GM21447 (cell line): ENCODE measurements around the gene UNC93A.
"Not testable (repeated sequence)": the region's sequence is repeated elsewhere in the genome, so short reads cannot be mapped to it uniquely, and the experiment has no call there.

ENCODE experiments used
- ATAC-seq: cut with Tn5 transposase; IDR thresholded peaks from one replicate; pipeline ENCODE4 v1.9.1; 2021; ENCODE audit not compliant: unreplicated experiment

UNC93A gene

DNA sequence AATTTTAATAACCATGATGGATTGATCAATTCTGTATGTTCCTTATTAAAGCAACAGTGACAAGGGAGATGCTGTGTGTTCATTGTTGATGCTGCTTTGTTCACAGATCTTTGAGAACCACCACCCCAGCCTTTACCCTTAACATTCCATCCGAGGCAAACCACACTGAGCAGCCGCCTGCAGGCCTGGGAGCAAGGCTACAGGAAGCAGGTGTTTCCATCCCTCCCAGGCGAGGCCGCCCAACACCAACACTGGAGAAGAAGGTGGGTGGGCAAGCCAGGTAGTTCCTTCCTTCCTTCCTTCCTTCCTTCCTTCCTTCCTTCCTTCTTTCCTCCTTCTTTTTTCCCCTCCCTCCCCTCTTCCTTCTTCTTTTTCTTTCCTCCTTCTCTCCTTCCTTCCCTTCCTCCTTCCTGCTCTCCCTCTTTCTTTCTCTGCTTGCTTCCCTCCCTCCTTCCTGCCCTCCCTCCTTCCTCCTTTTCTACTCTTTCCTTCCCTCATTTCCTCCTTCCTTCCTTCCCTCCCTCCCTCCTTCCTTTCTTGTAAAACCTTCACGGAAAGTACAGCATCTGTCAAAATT is 47.5 kb downstream of the UNC93A start:
- no peak for ATAC-seq

DNA sequence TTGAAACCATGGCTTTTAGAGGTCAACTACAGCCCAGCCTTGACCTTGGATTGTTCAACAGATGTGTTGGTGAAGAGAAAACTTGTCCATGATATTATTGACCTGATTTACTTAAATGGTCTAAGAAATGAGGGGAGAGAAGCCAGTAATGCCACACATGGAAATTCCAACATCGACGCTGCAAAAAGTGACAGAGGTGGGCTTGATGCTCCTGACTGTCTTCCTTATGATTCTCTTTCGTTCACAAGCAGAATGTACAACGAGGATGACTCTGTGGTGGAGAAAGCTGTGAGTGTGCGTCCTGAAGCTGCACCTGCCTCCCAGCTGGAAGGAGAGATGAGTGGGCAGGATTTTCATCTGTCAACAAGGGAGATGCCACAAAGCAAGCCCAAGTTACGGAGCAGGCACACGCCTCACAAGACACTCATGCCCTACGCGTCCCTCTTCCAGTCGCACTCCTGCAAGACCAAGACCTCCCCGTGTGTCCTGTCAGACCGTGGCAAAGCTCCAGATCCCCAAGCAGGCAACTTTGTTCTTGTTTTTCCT is 50.0 kb downstream of the UNC93A start:
- ATAC-seq: no peak

DNA sequence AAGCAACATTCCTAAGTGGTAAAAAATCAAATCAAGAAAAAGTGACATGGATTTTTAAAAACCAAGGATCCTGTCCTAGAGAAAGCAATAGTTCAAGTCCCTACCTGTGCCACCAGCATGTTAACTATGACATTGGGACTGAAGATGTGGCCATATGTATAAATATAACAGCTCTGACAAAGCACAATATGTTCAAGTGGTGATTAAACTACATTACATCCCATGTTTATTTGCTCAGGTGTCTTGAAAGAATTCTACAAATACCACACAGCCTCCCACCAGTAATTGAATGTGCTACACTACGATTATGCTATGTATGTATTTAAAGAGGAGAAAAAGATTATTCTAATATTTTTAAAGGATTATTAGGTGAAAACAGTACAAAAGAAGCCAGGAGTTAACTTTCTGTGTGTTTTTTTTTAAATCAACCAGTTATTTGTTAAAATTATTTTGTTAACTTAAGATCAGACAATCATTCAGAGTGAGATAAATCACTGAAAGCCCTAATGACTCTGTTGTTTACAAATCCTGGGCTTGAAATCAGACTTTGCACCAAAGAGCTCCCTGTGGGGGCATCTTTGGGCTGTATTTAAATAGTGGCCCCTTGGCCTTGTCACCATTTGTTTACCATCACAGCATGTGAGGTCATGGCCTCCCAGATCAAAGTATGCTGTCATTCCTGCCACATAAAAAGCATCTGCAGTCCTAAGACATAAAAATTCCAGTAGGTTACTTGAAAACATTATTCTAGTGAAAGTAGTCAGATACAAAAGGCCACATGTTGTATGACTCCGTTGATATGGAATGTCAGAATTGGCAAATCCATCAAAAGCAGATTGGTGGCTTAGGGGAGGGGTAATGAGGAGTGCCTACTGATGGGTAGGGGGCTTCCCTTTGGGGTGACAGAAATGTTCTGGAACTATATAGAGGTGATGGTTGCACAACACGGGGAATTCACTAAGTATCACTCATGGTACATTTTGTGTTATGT is 50.8 kb downstream of the UNC93A start:
- ATAC-seq: no peak

GRCh38 chr6:167342879-167343610 is 51.9 kb downstream of the UNC93A start:
- ATAC-seq: no peak

GRCh38 chr6:167345348-167345747 is 54.2 kb downstream of the UNC93A start:
- ATAC-seq: no peak

- no peak for ATAC-seq
These were observed 54.8 kb downstream of the UNC93A start for GRCh38 chr6:167345960-167346359.

DNA sequence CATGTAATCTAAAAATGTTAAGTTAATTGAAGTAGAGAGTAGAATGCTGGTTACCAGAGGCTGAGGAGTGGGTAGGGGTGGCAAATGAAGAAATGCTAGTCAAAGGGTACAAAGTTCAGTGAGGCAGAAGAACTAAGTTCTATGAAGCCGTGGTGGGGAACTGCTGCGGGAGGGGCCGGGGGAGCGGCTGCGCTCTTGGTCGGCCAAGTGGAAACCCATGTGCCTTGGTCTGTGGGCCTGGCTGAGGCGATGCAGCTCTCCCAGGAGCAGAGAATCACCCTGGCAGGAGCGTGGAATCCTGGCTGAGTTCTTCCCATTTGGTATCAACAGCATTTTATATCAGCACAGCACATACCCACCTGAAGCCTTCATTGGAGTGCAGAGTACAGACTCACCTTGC is 56.1 kb downstream of the UNC93A start:
- ATAC-seq: no peak

DNA sequence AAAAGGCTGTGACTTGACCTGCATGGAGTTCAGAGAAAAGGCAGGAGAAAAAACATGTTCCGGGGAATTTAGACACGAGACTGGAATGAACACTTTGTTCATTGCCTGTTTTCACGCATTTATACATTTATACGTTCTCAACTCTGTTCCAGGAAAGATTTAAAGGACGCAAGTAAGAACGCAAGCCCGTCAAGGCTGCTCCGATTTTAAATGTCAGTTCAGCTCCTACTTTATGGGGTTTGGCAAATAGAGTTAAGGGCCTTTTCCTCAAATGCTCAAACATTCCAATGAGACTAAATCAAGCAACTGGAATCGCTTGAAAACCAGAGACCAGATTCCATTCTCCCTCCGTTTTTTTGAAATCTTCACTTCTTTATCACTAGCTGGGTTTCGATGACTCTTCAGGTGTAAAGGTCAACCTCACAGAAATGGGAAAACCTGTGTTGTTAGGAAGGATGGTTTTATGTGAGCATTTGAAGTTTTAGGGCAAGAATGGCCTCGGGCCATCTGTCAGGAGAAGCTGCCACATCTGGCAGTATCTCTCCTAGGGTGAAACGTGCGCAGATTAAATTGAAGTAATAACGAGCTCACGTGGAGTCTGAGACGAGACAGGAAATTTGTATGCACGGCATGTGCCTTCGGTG is 58.6 kb downstream of the UNC93A start:
- ATAC-seq: no peak

DNA sequence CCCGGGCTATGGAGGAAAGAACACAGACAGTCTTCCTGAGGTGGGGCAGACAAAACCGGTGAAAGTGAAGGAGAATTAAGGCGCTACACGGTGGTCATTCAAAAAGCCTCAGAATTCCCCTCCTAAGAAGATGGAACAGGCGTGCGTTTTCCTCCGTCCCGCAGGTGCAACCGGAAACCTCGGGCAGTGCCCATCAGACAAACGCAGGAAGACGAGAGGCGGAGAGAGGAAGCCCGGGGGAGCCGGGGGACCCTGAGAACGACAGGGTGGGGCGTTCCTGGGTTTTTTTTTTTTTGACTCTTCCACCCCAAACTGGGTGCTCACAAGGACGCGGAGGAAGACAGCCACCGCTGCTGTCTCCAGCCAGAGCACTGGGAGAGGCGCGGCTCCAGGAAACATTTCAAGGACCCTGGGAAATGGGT is 59.2 kb downstream of the UNC93A start:
- ATAC-seq: no peak

DNA sequence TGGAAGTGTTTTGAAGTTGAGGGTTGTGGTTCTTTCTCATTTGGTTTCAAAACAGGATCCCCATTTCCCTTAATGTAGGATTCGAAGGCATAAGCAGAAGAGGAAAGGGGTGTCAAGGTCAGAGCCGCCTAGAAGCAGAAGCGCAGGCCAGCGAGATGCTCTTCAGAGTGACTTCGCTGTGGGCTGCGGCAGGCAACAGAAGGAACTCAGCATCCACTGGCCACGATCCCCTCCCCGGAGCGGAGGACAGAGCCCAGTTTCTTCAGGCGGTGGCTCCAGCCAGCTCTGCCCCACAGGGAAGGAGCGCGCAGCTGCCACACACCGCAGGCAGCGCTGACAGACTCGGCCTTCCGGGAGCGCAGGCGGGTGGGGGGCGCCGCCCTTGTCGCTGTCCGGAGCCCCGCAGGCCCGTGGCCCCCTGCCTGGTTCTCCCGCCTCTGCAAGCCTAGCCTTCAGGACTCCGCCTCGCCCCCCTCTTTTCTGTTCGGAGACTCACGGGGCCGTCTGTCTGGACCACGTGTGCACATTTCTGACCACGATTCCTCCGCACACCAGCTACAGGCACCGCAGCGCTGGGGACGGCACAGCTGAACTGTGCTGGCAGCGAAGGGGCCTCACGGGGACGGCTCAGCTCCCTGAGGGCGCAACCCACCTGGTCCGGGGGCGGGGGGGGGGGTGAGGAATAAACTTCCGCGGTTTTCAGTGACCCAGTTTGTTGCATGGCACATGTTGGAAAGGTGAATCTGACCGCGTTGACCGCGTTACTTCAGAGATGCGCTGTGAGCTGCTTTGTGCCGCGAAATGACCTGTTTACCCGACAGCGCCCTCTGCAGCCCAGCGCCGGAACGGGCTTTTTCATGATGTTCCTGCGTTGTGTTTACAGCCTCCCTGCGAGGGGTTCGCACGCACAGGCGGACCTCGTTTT is 59.9 kb downstream of the UNC93A start:
- ATAC-seq: peak; percentile 74

DNA sequence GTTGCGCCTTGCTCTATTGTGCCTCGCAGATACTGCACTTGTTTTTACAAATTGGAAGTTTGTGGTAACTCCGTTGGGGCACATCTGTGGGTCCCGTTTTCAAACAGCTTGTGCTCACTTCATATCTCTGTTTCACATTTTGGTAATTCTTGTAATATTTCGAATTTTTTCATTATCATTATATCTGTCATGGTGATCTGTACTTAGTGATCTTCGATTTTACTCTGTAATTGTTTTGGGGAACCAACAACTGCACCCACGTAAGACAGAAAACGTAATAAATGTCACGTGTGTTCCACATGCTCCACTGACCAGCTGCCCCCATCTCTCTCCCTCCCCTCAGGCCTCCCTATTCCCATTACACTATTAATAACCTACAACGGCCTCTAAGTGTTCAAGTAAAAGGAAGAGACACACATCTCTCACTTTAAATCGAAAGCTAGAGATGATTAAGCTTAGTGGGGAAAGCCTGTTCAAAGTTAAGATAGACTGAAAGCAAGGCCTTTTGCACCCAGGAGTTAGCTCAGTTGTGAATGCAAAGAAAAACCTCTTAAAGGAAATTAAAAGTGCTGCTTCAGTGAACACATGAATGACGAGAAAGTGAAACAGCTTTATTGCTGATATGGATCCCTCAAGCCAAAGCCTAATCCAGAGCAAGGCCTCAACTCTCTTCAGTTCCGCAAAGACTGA is 60.7 kb downstream of the UNC93A start:
- no peak for ATAC-seq

- no peak for ATAC-seq
These were observed 65.8 kb downstream of the UNC93A start for GRCh38 chr6:167356874-167357273.

DNA sequence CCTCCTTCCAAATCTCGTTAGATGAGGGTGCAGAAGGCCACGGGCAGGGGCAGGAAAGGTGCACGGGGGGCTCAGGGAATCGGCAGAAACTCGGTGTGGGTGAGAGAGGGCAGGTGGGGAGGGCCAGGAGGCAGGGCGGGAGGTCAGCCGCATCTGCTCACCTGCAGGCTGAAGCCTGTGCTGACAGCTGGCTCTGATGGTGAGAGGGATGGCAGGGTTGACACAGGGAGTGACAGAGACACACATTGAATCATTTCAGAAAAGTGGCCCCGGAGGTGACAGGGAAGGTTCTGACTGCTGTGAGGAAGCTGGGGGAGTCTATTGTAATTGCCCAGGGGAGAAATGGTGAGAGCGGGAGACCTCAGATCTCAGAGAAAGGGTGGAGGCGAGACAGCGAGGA is 67.3 kb downstream of the UNC93A start:
- not testable (repeated sequence) for ATAC-seq

GRCh38 chr6:167361170-167361569 is 70.1 kb downstream of the UNC93A start:
- ATAC-seq: not testable (repeated sequence)
